CD4-positive, alpha-beta T cell treated with Interleukin-6 for 4 hours (primary cell): ENCODE results near the gene CCDC85C.

Source experiments
- DNase-seq: peaks from one replicate; pipeline ENCODE4 v3.0.0-alpha.2; 2020; ENCODE audit warnings: mixed read lengths

CCDC85C gene

GRCh38 chr14:99552572-99553216, 51.3 kb downstream of the CCDC85C start:
- no peak for DNase-seq

- no peak for DNase-seq
These were observed 51.9 kb downstream of the CCDC85C start for GRCh38 chr14:99552021-99552553.

GRCh38 chr14:99551034-99551922, 52.7 kb downstream of the CCDC85C start:
- DNase-seq: no peak

GRCh38 chr14:99550387-99550992, 53.5 kb downstream of the CCDC85C start:
- DNase-seq: no peak

GRCh38 chr14:99549684-99550083, 54.3 kb downstream of the CCDC85C start:
- no peak for DNase-seq

- DNase-seq: no peak
These were observed 55.0 kb downstream of the CCDC85C start for GRCh38 chr14:99548871-99549515.

- DNase-seq: no peak
These were observed 55.8 kb downstream of the CCDC85C start for GRCh38 chr14:99548255-99548654.

DNA sequence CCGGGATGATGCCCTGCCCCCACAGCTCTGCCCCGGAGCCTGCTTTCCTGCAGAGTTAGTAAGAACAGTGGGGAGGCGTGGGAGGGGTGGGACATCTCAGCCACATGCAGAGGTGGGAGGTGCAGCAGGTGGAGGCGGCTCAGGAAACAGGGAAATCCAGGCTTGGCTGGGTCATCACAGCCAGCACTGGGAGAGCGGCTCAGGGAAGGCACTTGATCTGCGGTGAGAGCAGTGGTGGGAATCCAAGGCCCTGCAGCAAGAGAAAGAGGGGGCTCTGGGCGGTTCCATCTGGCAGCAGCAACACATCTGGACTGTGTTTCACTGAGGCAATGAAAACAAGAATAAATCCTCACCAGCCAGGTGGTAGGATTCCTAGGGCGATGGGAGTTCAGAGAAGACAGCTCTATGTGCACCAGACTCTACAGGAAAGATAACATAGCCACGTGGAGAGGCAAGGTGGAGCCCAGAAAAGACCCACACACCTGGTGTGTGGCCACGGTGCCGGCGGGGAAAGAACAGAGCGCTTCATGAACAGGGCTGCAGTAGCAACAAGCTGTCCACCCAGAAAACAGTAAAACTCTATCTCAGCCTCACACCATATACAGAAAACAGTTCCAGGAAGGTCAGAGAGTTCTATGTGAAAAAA, 57.6 kb downstream of the CCDC85C start:
- no peak for DNase-seq

- no peak for DNase-seq
These were observed 58.4 kb downstream of the CCDC85C start for GRCh38 chr14:99545586-99545985.

GRCh38 chr14:99544991-99545390, 59.0 kb downstream of the CCDC85C start:
- no peak for DNase-seq

DNA sequence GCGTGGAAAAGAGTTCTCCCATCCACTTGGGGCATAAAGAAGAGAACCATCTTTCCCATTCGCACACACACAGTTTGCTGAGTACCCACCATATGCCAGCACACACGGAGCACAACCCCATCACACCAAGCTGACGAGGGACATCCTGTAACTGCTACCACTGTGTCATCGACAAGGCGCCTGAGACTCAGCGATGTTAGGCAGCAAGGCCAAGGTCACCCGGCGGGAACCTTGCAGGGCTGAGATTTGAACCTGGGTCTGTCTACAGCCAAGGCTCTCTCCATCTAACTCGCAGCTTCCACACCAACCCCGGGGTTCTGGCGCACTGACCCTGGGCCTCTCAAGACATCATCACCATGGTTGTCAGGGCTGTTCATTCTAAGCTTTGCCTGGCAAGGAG, 60.0 kb downstream of the CCDC85C start:
- no peak for DNase-seq

DNA sequence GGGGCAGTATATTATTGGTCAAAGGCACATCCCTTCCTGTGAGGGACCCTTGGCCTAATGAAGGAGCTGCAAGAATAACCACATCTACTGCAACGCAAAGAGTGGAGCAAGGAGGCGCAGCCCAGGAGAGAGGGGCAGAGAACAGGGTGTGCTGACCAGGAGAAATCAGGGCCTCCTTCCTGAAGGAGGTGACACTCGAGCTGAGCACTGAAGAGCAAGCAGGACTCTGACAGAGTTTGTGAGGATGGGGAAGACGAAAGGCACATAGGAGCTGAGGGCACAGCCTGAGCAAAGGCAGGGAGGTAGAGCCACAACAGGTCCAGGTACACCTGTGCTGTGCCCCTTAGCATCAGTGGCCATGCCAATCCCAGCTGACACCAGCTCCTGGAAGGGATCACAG, 60.6 kb downstream of the CCDC85C start:
- no peak for DNase-seq

GRCh38 chr14:99542566-99542965, 61.4 kb downstream of the CCDC85C start:
- DNase-seq: no peak

DNA sequence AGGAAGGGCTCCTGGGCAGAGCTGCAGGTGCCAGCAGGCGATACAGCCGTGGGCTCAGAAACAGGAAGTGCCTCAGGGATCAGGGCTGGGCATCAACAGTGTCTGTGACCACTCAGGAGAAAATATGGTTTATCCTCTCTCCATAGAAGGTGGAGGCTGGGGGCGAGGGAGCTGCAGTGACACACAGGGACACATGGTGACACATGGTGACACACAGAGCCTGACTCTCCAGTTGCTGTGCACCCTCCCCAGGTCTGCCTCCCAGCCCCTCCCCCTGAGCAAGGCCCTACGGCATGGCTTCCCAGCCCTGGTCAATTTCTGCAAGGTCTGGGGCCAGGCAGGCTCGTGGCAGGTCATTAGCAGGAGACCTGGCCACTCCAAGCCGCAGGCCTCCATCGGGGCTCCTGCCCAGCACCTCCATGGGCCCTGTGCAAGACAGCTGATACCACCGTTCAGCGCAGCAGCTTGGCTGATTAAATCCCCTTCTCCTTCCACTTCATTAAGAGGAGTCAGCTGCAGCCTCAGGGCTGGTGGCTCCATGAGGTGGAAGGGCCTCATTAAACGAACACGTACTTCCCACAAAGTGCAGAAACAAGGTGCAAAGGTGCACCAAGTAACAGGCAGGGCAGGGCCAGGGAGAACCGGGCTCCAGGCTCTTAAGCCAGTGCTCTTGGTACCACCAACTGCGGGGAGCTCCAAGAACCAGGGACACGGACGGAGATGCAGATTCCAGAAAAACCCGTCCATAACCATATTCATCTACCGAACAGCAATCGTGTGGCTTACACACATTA, 62.1 kb downstream of the CCDC85C start:
- no peak for DNase-seq

GRCh38 chr14:99541211-99541610, 62.8 kb downstream of the CCDC85C start:
- no peak for DNase-seq

DNA sequence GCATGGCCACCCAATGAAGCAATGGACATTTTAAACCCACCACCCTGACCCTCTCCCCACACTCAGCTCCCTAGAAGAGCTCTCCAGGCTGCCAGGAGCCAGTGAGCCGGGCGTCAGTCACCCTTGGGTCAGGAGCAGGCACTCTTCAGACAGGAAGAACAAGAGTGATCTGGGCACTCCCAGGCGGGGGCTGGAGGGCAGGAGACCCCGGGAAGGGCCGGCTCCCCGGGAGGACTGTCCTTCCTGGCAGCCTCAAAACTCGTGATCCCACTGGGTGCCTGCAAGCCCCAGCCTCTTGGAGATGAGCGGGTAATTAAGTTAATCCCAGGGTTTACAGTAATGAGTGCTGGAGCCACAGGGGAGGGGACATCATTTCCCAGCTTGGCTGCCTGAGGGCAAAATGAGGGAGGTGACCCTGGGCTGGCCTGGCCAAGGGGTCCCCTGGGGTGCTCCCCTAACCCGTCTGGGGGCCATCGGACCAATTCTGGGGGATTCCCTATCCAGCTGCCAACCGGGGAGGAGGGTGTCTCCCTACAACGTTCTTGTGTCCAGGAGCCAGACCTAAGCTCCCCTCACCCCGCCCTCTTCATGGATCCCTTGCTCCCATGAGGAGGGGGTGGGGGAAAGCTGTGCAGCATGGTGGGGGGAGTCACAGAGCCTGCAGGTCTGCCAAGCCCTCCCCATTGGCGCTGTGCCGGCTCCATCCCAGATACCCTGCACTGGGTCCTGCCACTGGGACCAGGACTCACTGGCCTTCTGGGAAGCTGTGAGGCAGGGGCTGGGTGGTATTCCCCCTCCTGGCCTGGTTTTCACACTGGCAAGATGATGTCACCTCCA, 63.6 kb downstream of the CCDC85C start:
- no peak for DNase-seq

GRCh38 chr14:99539491-99539890, 64.5 kb downstream of the CCDC85C start:
- no peak for DNase-seq

DNA sequence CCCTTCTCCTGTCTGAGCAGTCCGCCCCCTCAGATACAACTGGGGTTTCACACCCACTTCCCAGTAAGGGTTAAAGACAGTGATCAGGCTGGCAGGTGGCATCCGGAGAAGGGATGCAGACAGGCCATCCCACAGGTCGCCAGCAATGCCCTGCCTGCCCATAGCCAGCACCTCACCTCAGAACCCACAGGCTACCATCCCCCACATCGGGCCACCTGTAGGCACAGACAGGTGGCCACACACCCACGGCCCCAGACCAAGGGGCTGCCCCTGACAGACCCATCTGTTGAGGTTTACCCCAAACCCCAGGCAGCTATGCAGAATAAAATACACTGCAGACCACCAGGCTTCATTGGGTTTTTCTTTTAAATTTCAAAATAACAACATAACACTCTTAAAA, 65.3 kb downstream of the CCDC85C start:
- no peak for DNase-seq

- DNase-seq: no peak
These were observed 65.7 kb downstream of the CCDC85C start for GRCh38 chr14:99538275-99538674.

GRCh38 chr14:99537399-99537798, 66.6 kb downstream of the CCDC85C start:
- no peak for DNase-seq
